GM23338 (cell line): Measurements from ENCODE around the gene HK2. TPM values are rescaled to one million over a fixed set of nuclear protein-coding genes. Genes with fewer than 3 reads are reported as not detected.

ENCODE experiments used
- ATAC-seq: fragments of 200-7000 bp; cut with Tn5 transposase; 3 replicates; pipeline ENCODE4 v1.9.1; 2020
- DNase-seq: peaks from one replicate; pipeline ENCODE4 v3.0.0-alpha.2; 2015; ENCODE audit warnings: low spot score
- H2AFZ ChIP-seq: fragments of 200-600 bp; sonication (generic); 2 replicates; pipeline ENCODE4 v1.8.0; 2016; ENCODE audit warnings: antibody characterized with exemption, mild to moderate bottlenecking, moderate library complexity
- H3F3A ChIP-seq: fragments of 200-600 bp; sonication (generic); replicated peaks from 2 replicates; pipeline ENCODE4 v1.8.0; 2017; ENCODE audit warnings: antibody characterized with exemption, mixed run types, low read depth
- H3K27ac ChIP-seq: fragments of 200-600 bp; sonication (generic); 2 replicates; pipeline ENCODE4 v1.6.1; 2016; ENCODE audit warnings: low read depth
- H3K27me3 ChIP-seq: fragments of 200-600 bp; sonication (generic); 2 replicates; pipeline ENCODE4 v1.8.0; 2016; ENCODE audit warnings: mild to moderate bottlenecking, mixed run types, moderate library complexity; ENCODE audit not compliant: insufficient read depth
- H3K36me3 ChIP-seq: fragments of 200-600 bp; sonication (generic); 2 replicates; pipeline ENCODE4 v1.8.0; 2016; ENCODE audit warnings: mild to moderate bottlenecking; ENCODE audit not compliant: insufficient read depth
- H3K4me1 ChIP-seq: fragments of 200-600 bp; sonication (generic); 2 replicates; pipeline ENCODE4 v1.8.0; 2016; ENCODE audit warnings: mild to moderate bottlenecking, moderate library complexity; ENCODE audit not compliant: insufficient read depth
- H3K4me2 ChIP-seq: fragments of 200-600 bp; sonication (generic); 2 replicates; pipeline ENCODE4 v1.7.1; 2017; ENCODE audit warnings: mixed run types
- H3K4me3 ChIP-seq: fragments of 200-600 bp; sonication (generic); 2 replicates; pipeline ENCODE4 v1.6.1; 2016; ENCODE audit warnings: mixed run types
- H3K79me2 ChIP-seq: fragments of 200-600 bp; sonication (generic); replicated peaks from 2 replicates; pipeline ENCODE4 v1.8.0; 2017; ENCODE audit warnings: mild to moderate bottlenecking; ENCODE audit not compliant: insufficient read depth
- H3K9me2 ChIP-seq: fragments of 200-600 bp; sonication (generic); 2 replicates; pipeline ENCODE4 v1.8.0; 2017; ENCODE audit not compliant: insufficient read depth
- H4K20me1 ChIP-seq: fragments of 200-600 bp; sonication (generic); replicated peaks from 2 replicates; pipeline ENCODE4 v1.8.0; 2017; ENCODE audit warnings: mild to moderate bottlenecking; ENCODE audit not compliant: insufficient read depth
- H3K27ac Mint-ChIP-seq: 2 replicates; pipeline ENCODE4 v1.8.0; 2020; ENCODE audit warnings: inconsistent platforms, mild to moderate bottlenecking, moderate library complexity, mixed read lengths
- H3K27me3 Mint-ChIP-seq: 3 replicates; pipeline ENCODE4 v1.8.0; 2022; ENCODE audit warnings: low read depth, mild to moderate bottlenecking, moderate library complexity, mixed read lengths, inconsistent platforms; ENCODE audit not compliant: insufficient read depth, poor library complexity
- H3K36me3 Mint-ChIP-seq: 3 replicates; pipeline ENCODE4 v1.8.0; 2021; ENCODE audit warnings: low read depth, mild to moderate bottlenecking, inconsistent platforms, moderate library complexity, mixed read lengths
- H3K4me1 Mint-ChIP-seq: 3 replicates; pipeline ENCODE4 v1.8.0; 2020; ENCODE audit warnings: mild to moderate bottlenecking, inconsistent platforms, mixed read lengths
- H3K4me3 Mint-ChIP-seq: 3 replicates; pipeline ENCODE4 v1.8.0; 2021; ENCODE audit warnings: moderate library complexity, mild to moderate bottlenecking, inconsistent platforms, mixed read lengths
- H3K9me3 Mint-ChIP-seq: 3 replicates; pipeline ENCODE4 v1.8.0; 2020; ENCODE audit warnings: moderate library complexity, mild to moderate bottlenecking, inconsistent platforms, mixed read lengths
- NANOG ChIP-seq: IDR thresholded peaks from 2 replicates; pipeline ENCODE4 v1.6.1; 2016; ENCODE audit warnings: antibody characterized with exemption, borderline replicate concordance
- POLR2AphosphoS5 ChIP-seq: IDR thresholded peaks from 2 replicates; pipeline ENCODE4 v1.6.1; 2016; ENCODE audit warnings: antibody characterized with exemption, low read depth
- STAT1 ChIP-seq: IDR thresholded peaks from one replicate; pipeline ENCODE4 v1.6.1; 2016; ENCODE audit warnings: antibody characterized with exemption; ENCODE audit not compliant: unreplicated experiment
- ZNF114 ChIP-seq: fragments of 250-450 bp; sonication (Bioruptor Pico); IDR thresholded peaks from 2 replicates; pipeline ENCODE4 v1.5.0; 2020; ENCODE audit warnings: mild to moderate bottlenecking, moderate library complexity
- ZNF331 ChIP-seq: fragments of 250-450 bp; sonication (Bioruptor Pico); IDR thresholded peaks from 2 replicates; pipeline ENCODE4 v1.5.0; 2020; ENCODE audit warnings: low read depth, mild to moderate bottlenecking, moderate library complexity
- polyA plus RNA-seq: library from polyadenylated mRNA; unstranded; fragments of >200 nt; fragmentation: Nextera tagmentation; extraction: Ambion mirVana; gene quantifications from 2 replicates; pipeline ENCODE4 v1.2.1, GENCODE V29; 2016
- total RNA-seq: library from RNA; depleted of rRNA; stranded (reverse); fragments of >200 nt; shearing (Covaris generic); gene quantifications from 2 replicates; pipeline ENCODE4 v1.2.3, GENCODE V29; 2014
- TF ChIP-seq, protein P1 (sequence below): IDR thresholded peaks from one replicate; pipeline ENCODE4 v1.6.1; 2018; ENCODE audit warnings: antibody characterized with exemption; ENCODE audit not compliant: unreplicated experiment
- TF ChIP-seq, protein P2 (sequence below), 2 experiments: fragments of 200-600 bp in 1 of 2; sonication (generic) in 1 of 2; conservative IDR thresholded peaks; 2 replicates each; pipeline versions ENCODE4 v1.5.1 to v1.6.1; 2016 to 2017; ENCODE audit warnings: antibody characterized with exemption in 2 of 2, low read depth in 2 of 2, mild to moderate bottlenecking in 2 of 2, moderate library complexity in 1 of 2
- TF ChIP-seq, protein P3 (sequence below): fragments of 250-450 bp; sonication (Bioruptor Pico); IDR thresholded peaks from 2 replicates; pipeline ENCODE4 v1.5.0; 2020; ENCODE audit warnings: mild to moderate bottlenecking, moderate library complexity

HK2 gene
- total and polyA plus RNA-seq, 2 experiments from 2014 or later = 23.2 to 54.7 TPM

DNA sequence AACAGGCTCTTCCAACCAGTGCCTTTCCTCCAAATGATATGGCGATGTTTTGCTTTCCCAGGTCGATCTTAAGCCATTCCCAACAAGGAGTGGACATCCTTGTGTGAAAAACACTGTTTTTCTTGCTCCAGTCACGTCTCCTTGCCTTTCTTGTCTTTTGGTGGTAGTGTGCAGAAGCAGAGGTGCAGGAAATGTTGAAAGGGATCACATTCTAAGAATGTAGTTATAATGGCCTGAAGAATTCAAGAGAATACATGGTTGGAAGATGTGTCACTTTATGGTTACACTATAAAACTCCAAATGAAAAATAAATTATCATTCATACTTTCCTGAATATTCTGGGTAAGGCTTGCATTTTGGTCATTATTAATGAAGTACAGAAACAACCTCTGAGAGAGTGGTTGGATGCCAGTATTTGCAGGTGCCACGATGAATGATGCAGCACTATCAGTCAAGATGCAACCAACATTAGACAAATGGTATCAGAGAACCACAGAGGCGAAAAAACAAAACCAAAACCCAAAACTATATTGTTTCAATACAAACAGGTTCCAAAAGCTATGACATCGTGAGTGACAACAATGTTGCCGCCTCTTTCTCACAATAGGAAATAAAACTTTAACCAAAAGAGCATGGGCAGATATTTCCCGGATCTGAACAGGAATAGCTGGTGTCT is 97.0 kb downstream of the HK2 start (continued):
- TF ChIP-seq, protein P1, sequence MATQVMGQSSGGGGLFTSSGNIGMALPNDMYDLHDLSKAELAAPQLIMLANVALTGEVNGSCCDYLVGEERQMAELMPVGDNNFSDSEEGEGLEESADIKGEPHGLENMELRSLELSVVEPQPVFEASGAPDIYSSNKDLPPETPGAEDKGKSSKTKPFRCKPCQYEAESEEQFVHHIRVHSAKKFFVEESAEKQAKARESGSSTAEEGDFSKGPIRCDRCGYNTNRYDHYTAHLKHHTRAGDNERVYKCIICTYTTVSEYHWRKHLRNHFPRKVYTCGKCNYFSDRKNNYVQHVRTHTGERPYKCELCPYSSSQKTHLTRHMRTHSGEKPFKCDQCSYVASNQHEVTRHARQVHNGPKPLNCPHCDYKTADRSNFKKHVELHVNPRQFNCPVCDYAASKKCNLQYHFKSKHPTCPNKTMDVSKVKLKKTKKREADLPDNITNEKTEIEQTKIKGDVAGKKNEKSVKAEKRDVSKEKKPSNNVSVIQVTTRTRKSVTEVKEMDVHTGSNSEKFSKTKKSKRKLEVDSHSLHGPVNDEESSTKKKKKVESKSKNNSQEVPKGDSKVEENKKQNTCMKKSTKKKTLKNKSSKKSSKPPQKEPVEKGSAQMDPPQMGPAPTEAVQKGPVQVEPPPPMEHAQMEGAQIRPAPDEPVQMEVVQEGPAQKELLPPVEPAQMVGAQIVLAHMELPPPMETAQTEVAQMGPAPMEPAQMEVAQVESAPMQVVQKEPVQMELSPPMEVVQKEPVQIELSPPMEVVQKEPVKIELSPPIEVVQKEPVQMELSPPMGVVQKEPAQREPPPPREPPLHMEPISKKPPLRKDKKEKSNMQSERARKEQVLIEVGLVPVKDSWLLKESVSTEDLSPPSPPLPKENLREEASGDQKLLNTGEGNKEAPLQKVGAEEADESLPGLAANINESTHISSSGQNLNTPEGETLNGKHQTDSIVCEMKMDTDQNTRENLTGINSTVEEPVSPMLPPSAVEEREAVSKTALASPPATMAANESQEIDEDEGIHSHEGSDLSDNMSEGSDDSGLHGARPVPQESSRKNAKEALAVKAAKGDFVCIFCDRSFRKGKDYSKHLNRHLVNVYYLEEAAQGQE = no peak

DNA sequence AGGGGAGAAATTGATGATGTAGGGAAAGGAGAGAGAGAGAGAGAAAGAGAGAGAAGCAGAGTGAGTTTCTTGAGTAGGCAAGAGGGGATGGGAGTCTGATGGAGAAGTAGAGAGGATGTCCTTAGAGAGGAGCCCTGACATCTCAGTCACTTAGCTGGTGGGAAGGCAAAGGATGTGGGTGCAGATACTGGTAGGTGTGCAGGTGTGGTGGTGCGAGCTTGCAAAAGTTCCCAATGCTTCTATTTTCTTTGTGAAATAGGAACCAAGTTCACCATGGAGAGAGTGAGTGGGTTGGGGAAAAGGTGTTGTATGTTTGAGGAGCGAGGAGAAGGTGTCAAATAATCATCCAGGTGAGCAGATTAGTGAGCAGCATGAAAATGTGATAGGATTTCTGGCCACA is 98.0 kb downstream of the HK2 start:
- H3K27me3 ChIP-seq = no peaks in the 10 kb centered on the region
- Mint-ChIP-seq H3K4me3 (no peak overlapping the region), H3K36me3 (peaks cover 6% of the 10 kb centered on the region; the same call in 2 of the 3 replicates), H3K9me3 (no peaks in the 10 kb centered on the region; the same call in 2 of the 3 replicates), H3K4me1 (no peaks in the 10 kb centered on the region), H3K27ac (no peak overlapping the region), H3K27me3 (no peaks in the 10 kb centered on the region)
- H3K36me3 ChIP-seq = no peaks in the 10 kb centered on the region
- no peak overlapping the region for H3K4me2 ChIP-seq
- no peak overlapping the region for H2AFZ ChIP-seq
- no peak overlapping the region for H3K4me3 ChIP-seq
- DNase-seq (no peak), ATAC-seq (no peak)
- H3F3A ChIP-seq = no peaks in the 10 kb centered on the region
- H3K27ac ChIP-seq = no peak overlapping the region
- no peaks in the 10 kb centered on the region for H3K4me1 ChIP-seq
- no peaks in the 10 kb centered on the region; the same call in none of the 2 replicates for H4K20me1 ChIP-seq
- 0 out of 2 replicates have a peak, but pooled peaks cover 6% of the 10 kb centered on the region for H3K9me2 ChIP-seq
- H3K79me2 ChIP-seq = no peaks in the 10 kb centered on the region
- TF ChIP-seq, protein P1 = no peak
- TF ChIP-seq ZNF331 (CRISPR knock-in tag) (no peak), POLR2AphosphoS5 (no peak), ZNF114 (CRISPR knock-in tag) (no peak), NANOG (no peak), STAT1 (no peak)
- TF ChIP-seq, protein P2, sequence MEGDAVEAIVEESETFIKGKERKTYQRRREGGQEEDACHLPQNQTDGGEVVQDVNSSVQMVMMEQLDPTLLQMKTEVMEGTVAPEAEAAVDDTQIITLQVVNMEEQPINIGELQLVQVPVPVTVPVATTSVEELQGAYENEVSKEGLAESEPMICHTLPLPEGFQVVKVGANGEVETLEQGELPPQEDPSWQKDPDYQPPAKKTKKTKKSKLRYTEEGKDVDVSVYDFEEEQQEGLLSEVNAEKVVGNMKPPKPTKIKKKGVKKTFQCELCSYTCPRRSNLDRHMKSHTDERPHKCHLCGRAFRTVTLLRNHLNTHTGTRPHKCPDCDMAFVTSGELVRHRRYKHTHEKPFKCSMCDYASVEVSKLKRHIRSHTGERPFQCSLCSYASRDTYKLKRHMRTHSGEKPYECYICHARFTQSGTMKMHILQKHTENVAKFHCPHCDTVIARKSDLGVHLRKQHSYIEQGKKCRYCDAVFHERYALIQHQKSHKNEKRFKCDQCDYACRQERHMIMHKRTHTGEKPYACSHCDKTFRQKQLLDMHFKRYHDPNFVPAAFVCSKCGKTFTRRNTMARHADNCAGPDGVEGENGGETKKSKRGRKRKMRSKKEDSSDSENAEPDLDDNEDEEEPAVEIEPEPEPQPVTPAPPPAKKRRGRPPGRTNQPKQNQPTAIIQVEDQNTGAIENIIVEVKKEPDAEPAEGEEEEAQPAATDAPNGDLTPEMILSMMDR (conservative IDR thresholded peaks at IDR 0.05; ENCODE audit: low read depth in 2 of 2) = no peak
- TF ChIP-seq, protein P3, sequence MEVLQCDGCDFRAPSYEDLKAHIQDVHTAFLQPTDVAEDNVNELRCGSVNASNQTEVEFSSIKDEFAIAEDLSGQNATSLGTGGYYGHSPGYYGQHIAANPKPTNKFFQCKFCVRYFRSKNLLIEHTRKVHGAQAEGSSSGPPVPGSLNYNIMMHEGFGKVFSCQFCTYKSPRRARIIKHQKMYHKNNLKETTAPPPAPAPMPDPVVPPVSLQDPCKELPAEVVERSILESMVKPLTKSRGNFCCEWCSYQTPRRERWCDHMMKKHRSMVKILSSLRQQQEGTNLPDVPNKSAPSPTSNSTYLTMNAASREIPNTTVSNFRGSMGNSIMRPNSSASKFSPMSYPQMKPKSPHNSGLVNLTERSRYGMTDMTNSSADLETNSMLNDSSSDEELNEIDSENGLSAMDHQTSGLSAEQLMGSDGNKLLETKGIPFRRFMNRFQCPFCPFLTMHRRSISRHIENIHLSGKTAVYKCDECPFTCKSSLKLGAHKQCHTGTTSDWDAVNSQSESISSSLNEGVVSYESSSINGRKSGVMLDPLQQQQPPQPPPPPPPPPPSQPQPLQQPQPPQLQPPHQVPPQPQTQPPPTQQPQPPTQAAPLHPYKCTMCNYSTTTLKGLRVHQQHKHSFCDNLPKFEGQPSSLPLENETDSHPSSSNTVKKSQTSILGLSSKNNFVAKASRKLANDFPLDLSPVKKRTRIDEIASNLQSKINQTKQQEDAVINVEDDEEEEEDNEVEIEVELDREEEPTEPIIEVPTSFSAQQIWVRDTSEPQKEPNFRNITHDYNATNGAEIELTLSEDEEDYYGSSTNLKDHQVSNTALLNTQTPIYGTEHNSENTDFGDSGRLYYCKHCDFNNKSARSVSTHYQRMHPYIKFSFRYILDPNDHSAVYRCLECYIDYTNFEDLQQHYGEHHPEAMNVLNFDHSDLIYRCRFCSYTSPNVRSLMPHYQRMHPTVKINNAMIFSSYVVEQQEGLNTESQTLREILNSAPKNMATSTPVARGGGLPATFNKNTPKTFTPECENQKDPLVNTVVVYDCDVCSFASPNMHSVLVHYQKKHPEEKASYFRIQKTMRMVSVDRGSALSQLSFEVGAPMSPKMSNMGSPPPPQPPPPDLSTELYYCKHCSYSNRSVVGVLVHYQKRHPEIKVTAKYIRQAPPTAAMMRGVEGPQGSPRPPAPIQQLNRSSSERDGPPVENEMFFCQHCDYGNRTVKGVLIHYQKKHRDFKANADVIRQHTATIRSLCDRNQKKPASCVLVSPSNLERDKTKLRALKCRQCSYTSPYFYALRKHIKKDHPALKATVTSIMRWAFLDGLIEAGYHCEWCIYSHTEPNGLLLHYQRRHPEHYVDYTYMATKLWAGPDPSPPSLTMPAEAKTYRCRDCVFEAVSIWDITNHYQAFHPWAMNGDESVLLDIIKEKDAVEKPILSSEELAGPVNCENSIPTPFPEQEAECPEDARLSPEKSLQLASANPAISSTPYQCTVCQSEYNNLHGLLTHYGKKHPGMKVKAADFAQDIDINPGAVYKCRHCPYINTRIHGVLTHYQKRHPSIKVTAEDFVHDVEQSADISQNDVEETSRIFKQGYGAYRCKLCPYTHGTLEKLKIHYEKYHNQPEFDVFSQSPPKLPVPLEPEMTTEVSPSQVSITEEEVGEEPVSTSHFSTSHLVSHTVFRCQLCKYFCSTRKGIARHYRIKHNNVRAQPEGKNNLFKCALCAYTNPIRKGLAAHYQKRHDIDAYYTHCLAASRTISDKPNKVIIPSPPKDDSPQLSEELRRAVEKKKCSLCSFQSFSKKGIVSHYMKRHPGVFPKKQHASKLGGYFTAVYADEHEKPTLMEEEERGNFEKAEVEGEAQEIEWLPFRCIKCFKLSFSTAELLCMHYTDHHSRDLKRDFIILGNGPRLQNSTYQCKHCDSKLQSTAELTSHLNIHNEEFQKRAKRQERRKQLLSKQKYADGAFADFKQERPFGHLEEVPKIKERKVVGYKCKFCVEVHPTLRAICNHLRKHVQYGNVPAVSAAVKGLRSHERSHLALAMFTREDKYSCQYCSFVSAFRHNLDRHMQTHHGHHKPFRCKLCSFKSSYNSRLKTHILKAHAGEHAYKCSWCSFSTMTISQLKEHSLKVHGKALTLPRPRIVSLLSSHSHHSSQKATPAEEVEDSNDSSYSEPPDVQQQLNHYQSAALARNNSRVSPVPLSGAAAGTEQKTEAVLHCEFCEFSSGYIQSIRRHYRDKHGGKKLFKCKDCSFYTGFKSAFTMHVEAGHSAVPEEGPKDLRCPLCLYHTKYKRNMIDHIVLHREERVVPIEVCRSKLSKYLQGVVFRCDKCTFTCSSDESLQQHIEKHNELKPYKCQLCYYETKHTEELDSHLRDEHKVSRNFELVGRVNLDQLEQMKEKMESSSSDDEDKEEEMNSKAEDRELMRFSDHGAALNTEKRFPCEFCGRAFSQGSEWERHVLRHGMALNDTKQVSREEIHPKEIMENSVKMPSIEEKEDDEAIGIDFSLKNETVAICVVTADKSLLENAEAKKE (CRISPR knock-in tag) = no peak
